ENCODE data around the gene ZFYVE9. TPM values are rescaled to one million over a fixed set of nuclear protein-coding genes. Genes with fewer than 3 reads are reported as not detected.

The ZFYVE9 gene
- total and polyA plus RNA-seq, 2 of the 8 experiments (the other 6 are each of a cell fraction or from before 2014, with no cell fraction given) = 5.8 to 26.5 TPM

DNA sequence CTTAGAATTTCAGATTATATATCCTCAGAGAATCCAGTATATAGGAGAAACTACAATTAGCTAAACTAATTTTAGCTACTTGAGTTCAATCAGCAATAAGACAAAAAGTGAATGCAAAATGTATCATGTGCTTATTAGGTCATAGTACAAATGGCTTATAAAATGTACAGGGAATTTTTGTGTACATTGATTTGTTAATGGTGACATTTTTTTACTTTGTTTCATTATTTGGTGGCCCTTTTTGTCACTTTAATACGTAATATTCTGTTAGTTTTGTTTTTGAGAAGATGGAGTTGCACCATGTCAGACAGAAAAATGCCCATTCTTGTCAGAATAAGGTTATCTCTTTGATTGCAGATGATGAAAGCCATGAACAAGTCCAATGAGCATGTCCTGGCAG is 190.5 kb downstream of the ZFYVE9 start (continued):
- no peak for TF ChIP-seq JUN (IDR thresholded peaks at IDR 0.05; ENCODE audit: low read depth, low read length)
- no peak for TF ChIP-seq CHD1 (IDR thresholded peaks at IDR 0.05; ENCODE audit: low read depth, low read length)
- no peak for TF ChIP-seq SP1 (IDR thresholded peaks at IDR 0.05; ENCODE audit: low read depth, low read length)
- no peak for TF ChIP-seq NANOG (IDR thresholded peaks at IDR 0.05; ENCODE audit: insufficient read depth, low read depth, low read length, poor library complexity, severe bottlenecking)
- no peak for TF ChIP-seq CTBP2 (IDR thresholded peaks at IDR 0.05; ENCODE audit: borderline replicate concordance, insufficient read depth, insufficient read length, low read length)
- no peak for TF ChIP-seq FOSL1 (IDR thresholded peaks at IDR 0.05; ENCODE audit: insufficient read depth, low read depth, low read length)
- no peak for TF ChIP-seq HDAC2 (IDR thresholded peaks at IDR 0.05; ENCODE audit: borderline replicate concordance in 1 of 2, low read depth in 2 of 2, low read length in 2 of 2)
- no peak for TF ChIP-seq SIX5 (IDR thresholded peaks at IDR 0.05; ENCODE audit: low read depth, low read length)

All from H1 (cell line).